Kasumi-1 (cell line): ENCODE results near the gene FAF1.
A peak's percentile ranks its signal among the peaks of the same experiment; 100 is the strongest.
"Not testable (repeated sequence)": the region's sequence is repeated elsewhere in the genome, so short reads cannot be mapped to it uniquely, and the experiment has no call there.

ENCODE experiments used
- DNase-seq, 2 experiments: peaks; one replicate each; lab custom pipeline; 2025; lab: John Stamatoyannopoulos, UW

Gene FAF1

DNA sequence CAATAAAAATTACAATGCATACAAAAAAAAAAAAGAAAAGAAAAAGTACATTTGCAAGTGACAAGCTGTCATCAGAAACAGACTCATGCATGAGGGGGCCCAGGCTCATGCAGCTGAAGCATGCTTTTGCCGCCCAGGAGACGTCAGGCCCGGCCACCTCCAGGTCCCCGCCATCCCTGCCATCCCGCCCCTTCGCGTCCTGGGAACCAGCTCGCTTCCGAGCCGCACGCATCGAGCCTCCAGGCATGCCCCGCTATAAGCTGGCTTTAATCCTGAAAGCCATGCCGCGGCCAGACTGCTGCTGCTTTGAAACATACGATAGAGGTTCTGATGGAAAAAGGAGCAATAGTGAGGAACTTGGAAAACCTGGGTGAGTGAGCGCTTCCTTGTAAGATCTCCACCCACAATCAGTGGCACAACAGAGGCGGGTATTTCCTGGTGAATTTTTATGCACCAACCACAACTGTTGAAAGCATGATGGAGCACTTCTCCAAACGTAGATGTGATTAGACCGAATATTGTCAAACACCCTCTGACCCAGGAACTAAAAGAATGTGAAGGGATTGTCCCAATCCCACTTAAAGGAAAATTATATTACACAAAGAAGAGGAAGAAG, 113.7 kb downstream of the FAF1 start:
- DNase-seq: peak; percentile 13 to 40

GRCh38 chr1:50841791-50842387, 118.2 kb downstream of the FAF1 start:
- no peak for DNase-seq

DNA sequence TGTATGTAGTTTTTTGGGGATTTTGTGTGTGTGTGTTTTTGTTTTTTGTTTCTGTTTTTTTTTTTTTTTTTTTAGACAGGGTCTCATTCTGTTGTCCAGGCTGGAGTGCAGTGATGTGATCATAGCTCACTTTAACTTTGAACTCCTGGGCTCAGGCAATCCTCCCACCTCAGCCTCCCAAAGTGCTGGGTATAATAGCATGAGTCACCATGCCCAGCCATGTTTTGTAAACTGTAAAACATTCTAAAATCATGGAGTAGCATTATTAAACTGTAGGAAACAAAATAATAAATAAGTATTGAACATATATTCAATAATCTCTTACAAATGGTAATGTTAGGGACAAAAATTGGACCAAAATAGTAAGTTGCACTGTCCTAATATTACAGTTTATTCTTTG, 124.0 kb downstream of the FAF1 start:
- no peak for DNase-seq

GRCh38 chr1:50833216-50833615, 126.9 kb downstream of the FAF1 start:
- DNase-seq: no peak

DNA sequence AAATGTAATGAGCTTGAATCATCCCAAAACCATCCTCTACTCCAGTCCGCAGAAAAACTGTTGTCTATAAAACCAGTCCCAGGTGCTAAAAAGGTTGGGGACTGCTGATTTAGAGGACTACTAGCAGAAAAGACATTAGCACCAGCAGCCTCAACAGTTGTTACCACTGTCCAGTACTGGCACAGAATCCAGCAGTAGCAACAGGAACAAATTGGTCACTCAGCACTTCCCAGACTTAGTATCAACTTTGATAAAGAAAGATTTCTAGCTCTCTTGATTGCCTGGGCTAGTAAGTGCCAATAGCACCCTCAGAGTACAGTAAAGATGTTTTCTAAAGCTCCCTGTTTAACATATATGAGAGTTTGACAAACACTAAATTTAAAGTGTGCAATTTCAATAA, 127.9 kb downstream of the FAF1 start:
- no peak for DNase-seq

DNA sequence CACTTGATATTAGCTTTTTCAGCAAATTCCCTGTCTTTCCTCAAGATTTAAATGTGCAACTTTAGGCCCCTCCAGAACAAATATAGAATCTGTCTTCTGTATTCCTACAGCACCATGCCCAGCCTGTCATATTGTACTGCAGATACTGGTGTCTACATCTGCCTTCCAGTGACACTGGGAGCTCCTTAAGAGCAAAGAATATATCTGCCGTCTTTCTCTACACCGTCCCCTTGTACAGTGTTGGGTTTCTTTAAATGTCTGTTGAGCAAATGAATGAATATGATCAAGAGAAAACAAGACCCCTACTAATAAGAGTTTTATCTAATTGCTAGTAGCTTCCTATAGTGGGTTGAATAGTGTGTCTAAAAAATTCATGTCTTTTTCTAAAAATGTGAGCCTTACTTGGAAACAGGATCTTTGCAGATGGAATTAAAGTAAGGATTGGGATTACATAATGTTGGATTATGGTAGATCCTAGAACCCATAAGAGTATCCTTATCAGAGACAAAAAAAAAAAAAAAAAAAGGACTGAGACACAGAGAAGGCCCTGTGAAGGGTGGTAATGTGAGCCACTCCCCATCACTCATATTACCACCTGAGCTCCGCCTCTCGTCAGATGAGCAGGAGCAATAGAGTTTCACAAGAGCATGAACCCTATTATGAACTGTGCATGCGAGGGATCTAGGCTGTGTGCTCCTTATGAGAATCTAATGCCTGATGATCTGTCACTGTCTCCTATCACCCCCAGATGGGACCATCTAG, 128.6 kb downstream of the FAF1 start:
- no peak for DNase-seq

DNA sequence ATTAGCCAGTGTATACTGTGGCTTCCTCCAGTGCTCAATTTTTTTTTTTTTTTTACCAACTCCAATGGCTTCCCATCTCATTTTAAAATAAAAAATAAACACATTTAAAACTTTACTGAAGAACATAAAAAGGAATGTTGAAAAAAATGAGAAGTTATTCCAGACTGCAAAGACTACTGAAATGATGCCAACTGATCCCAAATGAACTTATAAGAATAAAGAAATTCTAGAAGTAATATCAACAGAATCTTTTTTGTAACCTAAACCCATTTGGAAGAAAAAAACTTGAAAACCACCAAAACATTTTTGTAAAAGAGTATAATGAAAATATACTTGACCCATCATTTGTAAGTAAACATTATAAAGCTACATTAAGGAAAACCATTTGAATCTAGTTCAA, 129.4 kb downstream of the FAF1 start:
- no peak for DNase-seq

GRCh38 chr1:50829014-50829958, 130.8 kb downstream of the FAF1 start:
- DNase-seq: no peak

DNA sequence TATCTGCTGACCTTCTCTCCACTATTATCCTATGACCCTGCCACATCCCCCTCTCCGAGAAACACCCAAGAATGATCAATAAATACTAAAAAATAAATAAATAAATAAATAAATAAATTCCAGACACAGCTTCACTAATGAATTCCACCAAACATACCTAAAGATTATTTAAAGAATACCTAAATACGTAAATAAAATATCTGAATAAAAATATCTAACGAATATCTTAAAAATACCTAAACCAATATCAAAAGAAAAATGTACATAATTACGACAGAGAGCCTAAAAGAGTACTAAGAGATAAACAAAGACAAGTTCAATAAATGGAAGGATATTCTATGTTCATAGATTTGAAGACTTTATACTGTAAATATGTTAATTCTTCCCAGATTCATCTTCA, 132.5 kb downstream of the FAF1 start:
- no peak for DNase-seq

DNA sequence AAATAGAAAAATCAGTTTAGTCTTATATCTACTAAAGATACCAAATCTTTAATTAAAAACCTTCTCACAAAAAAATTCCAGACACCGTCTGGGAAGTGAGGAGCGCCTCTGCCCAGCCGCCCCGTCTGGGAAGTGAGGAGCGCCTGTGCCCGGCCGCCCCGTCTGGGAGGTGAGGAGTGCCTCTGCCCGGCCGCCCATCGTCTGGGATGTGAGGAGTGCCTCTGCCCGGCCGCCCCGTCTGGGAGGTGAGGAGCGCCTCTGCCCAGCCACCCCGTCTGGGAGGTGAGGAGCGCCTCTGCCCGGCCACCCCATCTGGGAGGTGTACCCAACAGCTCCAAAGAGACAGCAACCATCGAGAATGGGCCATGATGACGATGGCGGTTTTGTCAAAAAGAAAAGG, 133.3 kb downstream of the FAF1 start:
- DNase-seq: not testable (repeated sequence)

DNA sequence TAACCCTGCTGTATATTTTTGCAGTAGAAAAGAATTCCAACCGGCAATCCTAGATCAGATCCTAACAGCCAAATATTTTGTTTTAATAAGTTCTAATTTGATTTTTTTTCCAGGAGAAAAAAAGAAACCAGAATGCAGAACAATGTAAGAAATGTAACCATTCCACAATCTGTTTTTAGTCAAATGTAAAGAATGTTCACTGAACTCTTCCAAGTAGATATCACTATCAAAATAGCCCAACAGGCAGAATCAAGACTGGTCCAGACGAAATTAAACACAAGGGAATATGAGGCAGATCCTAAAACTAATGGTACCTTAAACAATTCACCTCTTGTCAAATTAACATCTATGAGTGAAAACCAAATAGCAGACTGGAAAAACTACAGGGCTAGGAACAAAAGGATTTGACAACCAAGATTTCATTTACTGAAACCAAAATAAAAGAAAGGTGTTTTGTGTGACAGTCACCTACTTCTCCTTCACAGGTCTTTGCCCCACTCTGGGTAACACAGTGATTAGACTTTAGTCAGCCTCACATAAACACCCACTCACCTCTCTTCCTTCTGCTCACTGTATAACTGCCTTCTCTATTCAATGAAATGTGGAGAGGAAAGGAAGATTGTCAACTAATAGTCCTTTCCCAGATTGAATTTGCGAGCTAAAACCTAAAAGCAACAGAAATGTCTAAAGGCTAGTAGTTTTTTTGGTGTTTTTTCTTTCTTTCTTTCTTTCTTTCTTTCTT, 137.9 kb downstream of the FAF1 start:
- DNase-seq: no peak

- DNase-seq: no peak
These were observed 139.5 kb downstream of the FAF1 start for GRCh38 chr1:50820545-50820944.

- DNase-seq: no peak
These were observed 147.7 kb downstream of the FAF1 start for GRCh38 chr1:50812346-50812745.

GRCh38 chr1:50808296-50808695, 151.8 kb downstream of the FAF1 start:
- no peak for DNase-seq

- DNase-seq: no peak
These were observed 163.8 kb downstream of the FAF1 start for GRCh38 chr1:50796272-50796671.

GRCh38 chr1:50793521-50793920, 166.5 kb downstream of the FAF1 start:
- DNase-seq: no peak

GRCh38 chr1:50787266-50787665, 172.8 kb downstream of the FAF1 start:
- no peak for DNase-seq

DNA sequence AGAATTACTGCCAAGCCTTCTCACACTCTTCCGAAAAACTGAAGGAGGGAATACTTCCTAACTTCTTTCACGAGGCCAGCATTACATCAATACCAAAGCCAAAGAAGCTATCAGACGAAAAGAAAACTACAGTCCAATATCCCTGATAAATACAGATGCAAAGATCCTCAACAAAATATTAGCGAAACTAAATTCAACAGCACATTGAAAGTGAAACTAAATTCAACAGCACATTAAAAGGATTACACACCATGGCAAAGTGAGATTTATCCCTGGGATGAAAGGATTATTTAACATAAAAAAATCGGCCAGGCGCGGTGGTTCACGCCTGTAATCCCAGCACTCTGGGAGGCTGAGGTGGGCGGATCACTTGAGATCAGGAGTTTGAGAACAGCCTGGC, 176.8 kb downstream of the FAF1 start:
- DNase-seq: no peak

DNA sequence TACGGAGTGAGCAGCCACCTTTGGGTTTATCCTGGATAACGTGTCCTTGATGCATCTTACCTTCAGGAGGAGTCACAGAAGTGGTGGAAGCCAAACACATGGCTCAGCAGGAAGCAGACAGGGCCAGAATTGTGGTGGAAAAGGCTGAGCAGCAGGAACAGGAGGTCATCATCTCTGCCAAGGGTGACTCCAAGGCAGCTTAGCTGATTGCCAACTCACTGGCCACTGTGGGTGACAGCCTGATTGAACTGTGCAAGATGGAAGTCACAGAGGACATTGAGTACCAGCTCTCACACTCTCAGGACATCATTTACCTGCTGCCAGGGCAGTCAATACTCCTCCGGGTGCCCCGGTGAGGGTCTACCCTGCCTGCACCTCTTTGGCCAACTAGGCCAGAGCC, 179.3 kb downstream of the FAF1 start:
- DNase-seq: no peak

DNA sequence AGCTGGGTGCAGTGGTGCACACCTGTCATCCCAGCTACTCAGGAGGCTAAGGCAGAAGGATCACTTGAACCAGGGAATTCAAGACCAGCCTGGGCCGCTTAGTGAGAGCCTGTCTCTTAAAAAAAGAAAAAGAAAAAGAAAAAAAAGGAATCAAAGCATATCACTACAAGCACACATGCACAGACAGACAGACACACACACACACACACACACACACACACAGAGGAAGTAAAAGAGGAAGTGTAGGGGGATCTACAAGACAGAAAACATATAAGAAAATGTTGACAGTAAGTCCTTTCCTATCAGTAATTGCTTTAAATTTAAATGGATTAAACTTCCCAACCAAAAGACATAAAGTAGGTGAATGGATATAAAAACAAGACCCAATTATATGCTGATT, 180.3 kb downstream of the FAF1 start:
- DNase-seq: peak; percentile 65 to 66

GRCh38 chr1:50775740-50776139, 184.3 kb downstream of the FAF1 start:
- DNase-seq: no peak
